ENCODE data around the gene SNX27.

DNA sequence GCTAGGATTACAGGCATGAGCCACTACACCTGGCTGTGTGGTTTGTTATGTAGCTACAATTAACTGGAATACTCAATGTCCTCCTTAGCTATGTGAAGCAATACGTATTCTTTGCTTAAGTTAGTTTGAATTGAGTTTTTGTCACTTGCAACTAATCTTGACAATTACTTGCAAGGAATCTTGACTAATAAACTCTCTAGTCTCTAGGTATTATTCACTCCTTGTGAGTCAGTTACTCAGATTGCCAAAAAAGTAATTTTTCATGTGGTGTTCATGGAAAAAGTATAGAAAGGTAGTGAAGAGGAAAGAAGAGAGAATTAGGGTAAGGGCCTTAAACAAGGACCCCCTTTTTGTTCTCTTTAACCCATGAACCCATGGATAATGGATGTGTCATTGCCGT, 7.6 kb upstream of the SNX27 start:
- TF ChIP-seq POLR2AphosphoS5 (IDR thresholded peaks at IDR 0.05; ENCODE audit: insufficient read depth, low read depth, low read length): no peak
- TF ChIP-seq POLR2A (IDR thresholded peaks at IDR 0.05; ENCODE audit: low read depth, low read length): no peak
- TF ChIP-seq, protein P1, sequence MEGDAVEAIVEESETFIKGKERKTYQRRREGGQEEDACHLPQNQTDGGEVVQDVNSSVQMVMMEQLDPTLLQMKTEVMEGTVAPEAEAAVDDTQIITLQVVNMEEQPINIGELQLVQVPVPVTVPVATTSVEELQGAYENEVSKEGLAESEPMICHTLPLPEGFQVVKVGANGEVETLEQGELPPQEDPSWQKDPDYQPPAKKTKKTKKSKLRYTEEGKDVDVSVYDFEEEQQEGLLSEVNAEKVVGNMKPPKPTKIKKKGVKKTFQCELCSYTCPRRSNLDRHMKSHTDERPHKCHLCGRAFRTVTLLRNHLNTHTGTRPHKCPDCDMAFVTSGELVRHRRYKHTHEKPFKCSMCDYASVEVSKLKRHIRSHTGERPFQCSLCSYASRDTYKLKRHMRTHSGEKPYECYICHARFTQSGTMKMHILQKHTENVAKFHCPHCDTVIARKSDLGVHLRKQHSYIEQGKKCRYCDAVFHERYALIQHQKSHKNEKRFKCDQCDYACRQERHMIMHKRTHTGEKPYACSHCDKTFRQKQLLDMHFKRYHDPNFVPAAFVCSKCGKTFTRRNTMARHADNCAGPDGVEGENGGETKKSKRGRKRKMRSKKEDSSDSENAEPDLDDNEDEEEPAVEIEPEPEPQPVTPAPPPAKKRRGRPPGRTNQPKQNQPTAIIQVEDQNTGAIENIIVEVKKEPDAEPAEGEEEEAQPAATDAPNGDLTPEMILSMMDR (IDR thresholded peaks at IDR 0.05; ENCODE audit: extremely low read depth in 1 of 2, insufficient read depth in 1 of 2, low read depth in 1 of 2, low read length in 2 of 2): no peak
- no peak for TF ChIP-seq EZH2 (IDR thresholded peaks at IDR 0.05; ENCODE audit: borderline replicate concordance, low read depth, low read length, severe bottlenecking)
- TF ChIP-seq, protein P2, sequence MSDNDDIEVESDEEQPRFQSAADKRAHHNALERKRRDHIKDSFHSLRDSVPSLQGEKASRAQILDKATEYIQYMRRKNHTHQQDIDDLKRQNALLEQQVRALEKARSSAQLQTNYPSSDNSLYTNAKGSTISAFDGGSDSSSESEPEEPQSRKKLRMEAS (IDR thresholded peaks at IDR 0.05; ENCODE audit: insufficient read depth, insufficient read length): no peak
- TF ChIP-seq MYC (IDR thresholded peaks at IDR 0.05; ENCODE audit: low read depth, low read length): no peak
- no peak for TF ChIP-seq JUN (IDR thresholded peaks at IDR 0.05; ENCODE audit: borderline replicate concordance, insufficient read depth, insufficient read length, low read depth)
- TF ChIP-seq FOS (IDR thresholded peaks at IDR 0.05; ENCODE audit: borderline replicate concordance, insufficient read depth, low read length): no peak
- TF ChIP-seq GATA2 (IDR thresholded peaks at IDR 0.05; ENCODE audit: insufficient read depth, insufficient read length, low read depth, low read length): no peak

Data from endothelial cell of umbilical vein (primary cell).